Endothelial cell of umbilical vein (primary cell): ENCODE results near the gene MGAT4A. TPM values are rescaled to one million over a fixed set of nuclear protein-coding genes. Genes with fewer than 3 reads are reported as not detected.

ENCODE experiments used
- BruUV-seq: library from RNA; stranded (reverse); fragments of 400-500 nt; replicated peaks from 2 replicates; lab custom pipeline; 2021; lab: Mats Ljungman, UMichigan
- CTCF ChIA-PET: fragments of 300-600, 350-600 bp; sonication (Branson Sonifier 250); formaldehyde crosslinking; loops from one replicate; lab custom pipeline; 2021; ENCODE audit warnings: antibody characterized with exemption, inconsistent platforms; lab: Charles Lee
- POLR2A ChIA-PET: fragments of 300-600, 350-600 bp; sonication (Branson Sonifier 250); formaldehyde crosslinking; loops from one replicate; lab custom pipeline; 2021; ENCODE audit warnings: antibody characterized with exemption, inconsistent platforms; lab: Charles Lee
- DNase-seq: peaks from one replicate; pipeline ENCODE4 v3.0.0-alpha.2; 2011; ENCODE audit warnings: low read depth, low spot score
- FAIRE-seq: peaks from 2 replicates; lab custom pipeline; 2011; peaks lifted over from hg19 to GRCh38; lab: Jason Lieb, UNC
- H2AFZ ChIP-seq: 2 replicates; pipeline ENCODE4 v1.6.0; 2012; ENCODE audit warnings: low read depth, low read length, control low read depth, inconsistent platforms
- H3K27ac ChIP-seq: 2 replicates; pipeline ENCODE4 v1.5.1; 2011; ENCODE audit warnings: low read depth, mild to moderate bottlenecking, control low read depth, low read length, moderate library complexity; ENCODE audit not compliant: insufficient read depth
- H3K27me3 ChIP-seq, 2 experiments: 2 replicates each; pipeline versions ENCODE4 v1.6.0 to v1.6.1; 2011; ENCODE audit warnings: low read length in 2 of 2, mixed read lengths in 1 of 2; ENCODE audit not compliant: control insufficient read depth in 2 of 2, insufficient read depth in 2 of 2
- H3K36me3 ChIP-seq, 2 experiments: 2 replicates in 1 of 2; 3 replicates in 1 of 2; pipeline ENCODE4 v1.5.1; 2011; ENCODE audit warnings: low read length in 2 of 2, mild to moderate bottlenecking in 1 of 2, moderate library complexity in 1 of 2; ENCODE audit not compliant: control insufficient read depth in 2 of 2, insufficient read depth in 2 of 2; ENCODE audit errors: extremely low read depth in 1 of 2
- H3K4me1 ChIP-seq: 3 replicates; pipeline ENCODE4 v1.5.1; 2011; ENCODE audit warnings: mild to moderate bottlenecking, low read length; ENCODE audit not compliant: control insufficient read depth, insufficient read depth; ENCODE audit errors: extremely low read depth
- H3K4me2 ChIP-seq: 2 replicates; pipeline ENCODE4 v1.6.1; 2011; ENCODE audit warnings: low read length, control low read depth, mixed read lengths; ENCODE audit not compliant: insufficient read depth
- H3K4me3 ChIP-seq, 3 experiments: fragments of 200-600 bp in 1 of 3; sonication (generic), shearing (Covaris generic) in 1 of 3; replicated peaks in 1 of 3; 2 replicates each; pipeline ENCODE4 v1.5.1; 2011 to 2016; ENCODE audit warnings: control low read depth in 3 of 3, low read length in 3 of 3, mild to moderate bottlenecking in 2 of 3, inconsistent platforms in 1 of 3, low read depth in 1 of 3, moderate library complexity in 1 of 3; ENCODE audit not compliant: insufficient read depth in 1 of 3
- H3K79me2 ChIP-seq: 2 replicates; pipeline ENCODE4 v1.6.0; 2012; ENCODE audit warnings: low read length, inconsistent platforms; ENCODE audit not compliant: control insufficient read depth, insufficient read depth
- H3K9ac ChIP-seq: replicated peaks from 2 replicates; pipeline ENCODE3; 2011; ENCODE audit warnings: low read length, control low read depth; ENCODE audit not compliant: insufficient read depth; ENCODE audit errors: extremely low read depth
- H3K9me1 ChIP-seq: replicated peaks from 3 replicates; pipeline ENCODE4 v1.6.0; 2011; ENCODE audit warnings: mild to moderate bottlenecking, low read length; ENCODE audit not compliant: control insufficient read depth, insufficient read depth; ENCODE audit errors: extremely low read depth
- H3K9me3 ChIP-seq: replicated peaks from 2 replicates; pipeline ENCODE4 v1.5.1; 2012; ENCODE audit warnings: low read length, inconsistent platforms; ENCODE audit not compliant: control insufficient read depth, insufficient read depth
- H4K20me1 ChIP-seq: replicated peaks from 2 replicates; pipeline ENCODE3; 2011; ENCODE audit warnings: mild to moderate bottlenecking, low read length; ENCODE audit not compliant: control insufficient read depth, insufficient read depth; ENCODE audit errors: extremely low read depth
- EZH2 ChIP-seq: IDR thresholded peaks from 2 replicates; pipeline ENCODE4 v1.6.1; 2012; ENCODE audit warnings: borderline replicate concordance, low read depth, mild to moderate bottlenecking, moderate library complexity, low read length, inconsistent platforms; ENCODE audit not compliant: severe bottlenecking
- FOS ChIP-seq: IDR thresholded peaks from 2 replicates; pipeline ENCODE4 v1.6.1; 2011; ENCODE audit warnings: mild to moderate bottlenecking, low read length, moderate library complexity, borderline replicate concordance; ENCODE audit not compliant: insufficient read depth
- GATA2 ChIP-seq: IDR thresholded peaks from 2 replicates; pipeline ENCODE4 v1.7.0; 2011; ENCODE audit warnings: low read depth, mild to moderate bottlenecking, moderate library complexity, mixed read lengths, low read length; ENCODE audit not compliant: insufficient read length, insufficient read depth
- JUN ChIP-seq: IDR thresholded peaks from 2 replicates; pipeline ENCODE4 v1.6.1; 2011; ENCODE audit warnings: borderline replicate concordance, low read depth; ENCODE audit not compliant: insufficient read length, insufficient read depth
- MAX ChIP-seq: IDR thresholded peaks from 2 replicates; pipeline ENCODE4 v1.6.1; 2011; ENCODE audit not compliant: insufficient read depth, insufficient read length
- MYC ChIP-seq: IDR thresholded peaks from one replicate; pipeline ENCODE4 v1.6.1; 2011; ENCODE audit warnings: mild to moderate bottlenecking, low read depth, low read length
- POLR2A ChIP-seq: IDR thresholded peaks from 2 replicates; pipeline ENCODE4 v1.6.1; 2012; ENCODE audit warnings: low read depth, mild to moderate bottlenecking, control low read depth, low read length
- POLR2AphosphoS5 ChIP-seq: IDR thresholded peaks from 2 replicates; pipeline ENCODE4 v1.6.1; 2012; ENCODE audit warnings: low read depth, mild to moderate bottlenecking, control low read depth, low read length, moderate library complexity; ENCODE audit not compliant: insufficient read depth
- dilution Hi-C: fragments of 300-500 bp; cut with MboI; formaldehyde crosslinking; loops from one replicate; pipeline ENCODE4 v1.15.0; 2019; ENCODE audit warnings: low sequenced_read_pairs; ENCODE audit not compliant: extremely low pct_ligation_motif_present
- intact Hi-C: fragments of 100-400 bp; cut with micrococcal nuclease; formaldehyde crosslinking; loops from one replicate; pipeline ENCODE4 v1.10.0; 2022
- polyA plus RNA-seq, 4 experiments: library from polyadenylated mRNA; depleted of rRNA in 3 of 4; stranded (reverse) in 3 of 4; unstranded in 1 of 4; fragments of >200 nt; gene quantifications; 2 replicates each; pipeline versions ENCODE4 v1.2.1 to v1.2.3, GENCODE V29; 2011 to 2012; ENCODE audit warnings: missing spikeins in 1 of 4
- total RNA-seq: library from RNA; stranded (reverse); gene quantifications from 2 replicates; pipeline ENCODE4 v1.2.3, GENCODE V29; 2021
- TF ChIP-seq, protein P1 (sequence below), 2 donors: IDR thresholded peaks; 1 replicate in 1 of 2; 2 replicates in 1 of 2; pipeline ENCODE4 v1.5.1; 2011; ENCODE audit warnings: low read length in 2 of 2, mild to moderate bottlenecking in 2 of 2, moderate library complexity in 2 of 2, control low read depth in 1 of 2, inconsistent platforms in 1 of 2, low read depth in 1 of 2; ENCODE audit not compliant: insufficient read depth in 1 of 2; ENCODE audit errors: extremely low read depth in 1 of 2

Gene MGAT4A
- total and polyA plus RNA-seq, 2 donors (not counting 3 experiments of a cell fraction or from before 2014, with no cell fraction given): 9.2 to 42.2 TPM

DNA sequence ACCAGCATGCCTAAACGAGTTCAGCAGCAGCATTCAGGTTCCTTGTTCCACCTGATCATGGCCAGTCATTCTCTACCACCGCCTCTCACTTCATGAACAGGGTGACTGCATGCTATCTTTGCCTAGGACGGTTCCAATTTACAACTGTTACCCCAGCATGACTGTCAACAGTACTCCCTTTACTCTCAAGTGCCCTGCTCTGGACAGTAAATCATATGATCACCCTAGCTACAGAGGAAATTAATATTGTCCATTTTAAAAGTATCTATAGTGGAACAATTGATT, 25.7 kb downstream of the MGAT4A start:
- dilution Hi-C loops: no loop called here
- no peak overlapping the region for H3K9ac ChIP-seq
- intact Hi-C loops: no loop called here

More for the DNA sequence above, 25.7 kb downstream of the MGAT4A start:
- Histone ChIP-seq H3K79me2 (peaks cover 70% of the 10 kb centered on the region), H3K4me3 (no peak overlapping the region), H3K4me2 (no peak overlapping the region), H3K27me3 (no peaks in the 10 kb centered on the region), H3K4me1 (peaks cover 51% of the 10 kb centered on the region), H4K20me1 (no peaks in the 10 kb centered on the region), H3K9me1 (no peaks in the 10 kb centered on the region), H3K9me3 (no peaks in the 10 kb centered on the region), H3K27ac (no peak overlapping the region), H2AFZ (no peak overlapping the region), H3K36me3 (no peaks in the 10 kb centered on the region)
- no TSS peak for BruUV-seq
- DNase-seq: no peak
- CTCF ChIA-PET: interaction anchor here (1.4 to 3.0 kb wide), 2 partner anchors 25 to 56 kb away, joined by 4 to 16 read pairs; partner anchors contain the start of gene MGAT4A
- POLR2A ChIA-PET: no interaction called here
- TF ChIP-seq FOS (no peak), GATA2 (no peak), POLR2A (no peak), EZH2 (no peak), MYC (no peak), POLR2AphosphoS5 (no peak), JUN (no peak), MAX (no peak)
- TF ChIP-seq, protein P1, sequence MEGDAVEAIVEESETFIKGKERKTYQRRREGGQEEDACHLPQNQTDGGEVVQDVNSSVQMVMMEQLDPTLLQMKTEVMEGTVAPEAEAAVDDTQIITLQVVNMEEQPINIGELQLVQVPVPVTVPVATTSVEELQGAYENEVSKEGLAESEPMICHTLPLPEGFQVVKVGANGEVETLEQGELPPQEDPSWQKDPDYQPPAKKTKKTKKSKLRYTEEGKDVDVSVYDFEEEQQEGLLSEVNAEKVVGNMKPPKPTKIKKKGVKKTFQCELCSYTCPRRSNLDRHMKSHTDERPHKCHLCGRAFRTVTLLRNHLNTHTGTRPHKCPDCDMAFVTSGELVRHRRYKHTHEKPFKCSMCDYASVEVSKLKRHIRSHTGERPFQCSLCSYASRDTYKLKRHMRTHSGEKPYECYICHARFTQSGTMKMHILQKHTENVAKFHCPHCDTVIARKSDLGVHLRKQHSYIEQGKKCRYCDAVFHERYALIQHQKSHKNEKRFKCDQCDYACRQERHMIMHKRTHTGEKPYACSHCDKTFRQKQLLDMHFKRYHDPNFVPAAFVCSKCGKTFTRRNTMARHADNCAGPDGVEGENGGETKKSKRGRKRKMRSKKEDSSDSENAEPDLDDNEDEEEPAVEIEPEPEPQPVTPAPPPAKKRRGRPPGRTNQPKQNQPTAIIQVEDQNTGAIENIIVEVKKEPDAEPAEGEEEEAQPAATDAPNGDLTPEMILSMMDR (IDR thresholded peaks at IDR 0.05; ENCODE audit: extremely low read depth in 1 of 2, insufficient read depth in 1 of 2, low read depth in 1 of 2, low read length in 2 of 2): no peak
- FAIRE-seq: no peak
